Measurements from ENCODE around the gene SH2B3. TPM values are rescaled to one million over a fixed set of nuclear protein-coding genes. Genes with fewer than 3 reads are reported as not detected.

SH2B3 gene
- total and polyA plus RNA-seq, 2 of the 13 experiments (the other 11 are each of a cell fraction or from before 2014, with no cell fraction given) = 6.8 to 6.9 TPM

DNA sequence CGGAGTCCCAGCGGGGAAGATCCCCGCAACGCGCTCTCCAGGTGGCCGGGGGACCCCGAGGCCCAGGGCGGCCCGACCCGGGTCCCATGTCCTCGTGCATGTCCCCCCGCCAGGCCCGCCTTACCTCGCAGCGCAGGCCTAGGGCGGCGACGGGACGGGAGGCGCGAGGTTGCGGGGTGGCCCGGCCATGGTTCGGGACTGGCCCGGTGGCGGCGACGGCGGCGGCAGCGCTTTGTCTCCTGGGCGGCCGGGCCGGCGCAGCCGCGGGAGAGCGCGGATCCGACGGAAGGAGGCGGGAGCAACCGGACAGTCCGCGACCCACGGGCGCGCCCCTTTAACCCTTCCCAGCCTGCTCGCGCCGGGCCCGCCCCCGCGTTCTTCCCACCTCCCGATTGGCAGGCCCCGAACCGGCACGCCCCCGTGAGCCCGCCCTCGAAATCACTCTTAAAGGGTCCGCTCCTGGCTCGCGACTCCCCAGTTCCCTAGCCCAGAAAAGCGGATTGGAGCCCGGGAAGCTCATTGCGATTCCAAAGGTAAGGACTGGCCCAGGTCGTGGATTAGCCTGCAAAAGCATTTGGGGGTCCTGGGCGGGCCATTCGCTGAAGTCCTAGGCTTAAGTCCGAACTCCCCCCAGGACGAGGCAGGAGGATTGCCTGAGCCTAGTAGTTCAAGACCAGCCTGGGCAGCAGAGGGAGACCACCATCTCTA lies 36.8 kb upstream of the SH2B3 start, which contains the start of gene PHETA1 (continued):
- TF ChIP-seq, protein P1, sequence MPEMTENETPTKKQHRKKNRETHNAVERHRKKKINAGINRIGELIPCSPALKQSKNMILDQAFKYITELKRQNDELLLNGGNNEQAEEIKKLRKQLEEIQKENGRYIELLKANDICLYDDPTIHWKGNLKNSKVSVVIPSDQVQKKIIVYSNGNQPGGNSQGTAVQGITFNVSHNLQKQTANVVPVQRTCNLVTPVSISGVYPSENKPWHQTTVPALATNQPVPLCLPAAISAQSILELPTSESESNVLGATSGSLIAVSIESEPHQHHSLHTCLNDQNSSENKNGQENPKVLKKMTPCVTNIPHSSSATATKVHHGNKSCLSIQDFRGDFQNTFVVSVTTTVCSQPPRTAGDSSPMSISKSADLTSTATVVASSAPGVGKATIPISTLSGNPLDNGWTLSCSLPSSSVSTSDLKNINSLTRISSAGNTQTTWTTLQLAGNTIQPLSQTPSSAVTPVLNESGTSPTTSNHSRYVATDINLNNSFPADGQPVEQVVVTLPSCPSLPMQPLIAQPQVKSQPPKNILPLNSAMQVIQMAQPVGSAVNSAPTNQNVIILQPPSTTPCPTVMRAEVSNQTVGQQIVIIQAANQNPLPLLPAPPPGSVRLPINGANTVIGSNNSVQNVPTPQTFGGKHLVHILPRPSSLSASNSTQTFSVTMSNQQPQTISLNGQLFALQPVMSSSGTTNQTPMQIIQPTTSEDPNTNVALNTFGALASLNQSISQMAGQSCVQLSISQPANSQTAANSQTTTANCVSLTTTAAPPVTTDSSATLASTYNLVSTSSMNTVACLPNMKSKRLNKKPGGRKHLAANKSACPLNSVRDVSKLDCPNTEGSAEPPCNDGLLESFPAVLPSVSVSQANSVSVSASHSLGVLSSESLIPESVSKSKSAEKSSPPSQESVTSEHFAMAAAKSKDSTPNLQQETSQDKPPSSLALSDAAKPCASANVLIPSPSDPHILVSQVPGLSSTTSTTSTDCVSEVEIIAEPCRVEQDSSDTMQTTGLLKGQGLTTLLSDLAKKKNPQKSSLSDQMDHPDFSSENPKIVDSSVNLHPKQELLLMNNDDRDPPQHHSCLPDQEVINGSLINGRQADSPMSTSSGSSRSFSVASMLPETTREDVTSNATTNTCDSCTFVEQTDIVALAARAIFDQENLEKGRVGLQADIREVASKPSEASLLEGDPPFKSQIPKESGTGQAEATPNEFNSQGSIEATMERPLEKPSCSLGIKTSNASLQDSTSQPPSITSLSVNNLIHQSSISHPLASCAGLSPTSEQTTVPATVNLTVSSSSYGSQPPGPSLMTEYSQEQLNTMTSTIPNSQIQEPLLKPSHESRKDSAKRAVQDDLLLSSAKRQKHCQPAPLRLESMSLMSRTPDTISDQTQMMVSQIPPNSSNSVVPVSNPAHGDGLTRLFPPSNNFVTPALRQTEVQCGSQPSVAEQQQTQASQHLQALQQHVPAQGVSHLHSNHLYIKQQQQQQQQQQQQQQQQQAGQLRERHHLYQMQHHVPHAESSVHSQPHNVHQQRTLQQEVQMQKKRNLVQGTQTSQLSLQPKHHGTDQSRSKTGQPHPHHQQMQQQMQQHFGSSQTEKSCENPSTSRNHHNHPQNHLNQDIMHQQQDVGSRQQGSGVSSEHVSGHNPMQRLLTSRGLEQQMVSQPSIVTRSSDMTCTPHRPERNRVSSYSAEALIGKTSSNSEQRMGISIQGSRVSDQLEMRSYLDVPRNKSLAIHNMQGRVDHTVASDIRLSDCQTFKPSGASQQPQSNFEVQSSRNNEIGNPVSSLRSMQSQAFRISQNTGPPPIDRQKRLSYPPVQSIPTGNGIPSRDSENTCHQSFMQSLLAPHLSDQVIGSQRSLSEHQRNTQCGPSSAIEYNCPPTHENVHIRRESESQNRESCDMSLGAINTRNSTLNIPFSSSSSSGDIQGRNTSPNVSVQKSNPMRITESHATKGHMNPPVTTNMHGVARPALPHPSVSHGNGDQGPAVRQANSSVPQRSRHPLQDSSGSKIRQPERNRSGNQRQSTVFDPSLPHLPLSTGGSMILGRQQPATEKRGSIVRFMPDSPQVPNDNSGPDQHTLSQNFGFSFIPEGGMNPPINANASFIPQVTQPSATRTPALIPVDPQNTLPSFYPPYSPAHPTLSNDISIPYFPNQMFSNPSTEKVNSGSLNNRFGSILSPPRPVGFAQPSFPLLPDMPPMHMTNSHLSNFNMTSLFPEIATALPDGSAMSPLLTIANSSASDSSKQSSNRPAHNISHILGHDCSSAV (CRISPR knock-in tag; IDR thresholded peaks at IDR 0.05; ENCODE audit: borderline replicate concordance) = no peak
- no peak for TF ChIP-seq MBD4 (IDR thresholded peaks at IDR 0.05; ENCODE audit: borderline replicate concordance, low read length)
- no peak for TF ChIP-seq ZNF292 (CRISPR knock-in tag; IDR thresholded peaks at IDR 0.05; ENCODE audit: borderline replicate concordance, low read depth)
- TF ChIP-seq, protein P2, sequence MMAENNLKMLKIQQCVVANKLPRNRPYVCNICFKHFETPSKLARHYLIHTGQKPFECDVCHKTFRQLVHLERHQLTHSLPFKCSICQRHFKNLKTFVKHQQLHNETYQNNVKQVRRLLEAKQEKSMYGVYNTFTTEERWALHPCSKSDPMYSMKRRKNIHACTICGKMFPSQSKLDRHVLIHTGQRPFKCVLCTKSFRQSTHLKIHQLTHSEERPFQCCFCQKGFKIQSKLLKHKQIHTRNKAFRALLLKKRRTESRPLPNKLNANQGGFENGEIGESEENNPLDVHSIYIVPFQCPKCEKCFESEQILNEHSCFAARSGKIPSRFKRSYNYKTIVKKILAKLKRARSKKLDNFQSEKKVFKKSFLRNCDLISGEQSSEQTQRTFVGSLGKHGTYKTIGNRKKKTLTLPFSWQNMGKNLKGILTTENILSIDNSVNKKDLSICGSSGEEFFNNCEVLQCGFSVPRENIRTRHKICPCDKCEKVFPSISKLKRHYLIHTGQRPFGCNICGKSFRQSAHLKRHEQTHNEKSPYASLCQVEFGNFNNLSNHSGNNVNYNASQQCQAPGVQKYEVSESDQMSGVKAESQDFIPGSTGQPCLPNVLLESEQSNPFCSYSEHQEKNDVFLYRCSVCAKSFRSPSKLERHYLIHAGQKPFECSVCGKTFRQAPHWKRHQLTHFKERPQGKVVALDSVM (CRISPR knock-in tag; IDR thresholded peaks at IDR 0.05) = peak; percentile 46; the same call in 1 of the 2 replicates
- 0 out of 2 replicates have a peak, but pooled peaks have one; percentile 4 for TF ChIP-seq ZNF704 (CRISPR knock-in tag; IDR thresholded peaks at IDR 0.05; ENCODE audit: borderline replicate concordance)
- TF ChIP-seq SYNCRIP (IDR thresholded peaks at IDR 0.05; ENCODE audit: insufficient read depth, low read depth, low read length) = no peak
- peak; percentile 79 for TF ChIP-seq ERF (CRISPR knock-in tag; IDR thresholded peaks at IDR 0.05)

All from HepG2 (cell line).